GM03348 (cell line): Measurements from ENCODE around the gene PVRIG.
"Not testable (repeated sequence)": the region's sequence is repeated elsewhere in the genome, so short reads cannot be mapped to it uniquely, and the experiment has no call there.

Source experiments
- DNase-seq: peaks from one replicate; pipeline ENCODE4 v3.0.0; 2012; ENCODE audit warnings: low spot score

The PVRIG gene

GRCh38 chr7:100219801-100220585, at the start of gene PVRIG:
TSS of gene PVRIG (plus strand) at chr7:100219949. CDS start at chr7:100219971, 22 bp downstream.
- DNase-seq = not testable (repeated sequence)

- DNase-seq = no peak
Measured at GRCh38 chr7:100170101-100170897, 49.5 kb upstream of the PVRIG start.

- peak; percentile 40 for DNase-seq
Measured at GRCh38 chr7:100171087-100171681, 48.6 kb upstream of the PVRIG start.

- no peak for DNase-seq
Measured at GRCh38 chr7:100171840-100172239, 47.9 kb upstream of the PVRIG start.

GRCh38 chr7:100173806-100174495, 45.8 kb upstream of the PVRIG start:
- DNase-seq = no peak

- DNase-seq = no peak
Measured at GRCh38 chr7:100174582-100174981, 45.2 kb upstream of the PVRIG start.

GRCh38 chr7:100175296-100175935, 44.3 kb upstream of the PVRIG start:
- no peak for DNase-seq

DNA sequence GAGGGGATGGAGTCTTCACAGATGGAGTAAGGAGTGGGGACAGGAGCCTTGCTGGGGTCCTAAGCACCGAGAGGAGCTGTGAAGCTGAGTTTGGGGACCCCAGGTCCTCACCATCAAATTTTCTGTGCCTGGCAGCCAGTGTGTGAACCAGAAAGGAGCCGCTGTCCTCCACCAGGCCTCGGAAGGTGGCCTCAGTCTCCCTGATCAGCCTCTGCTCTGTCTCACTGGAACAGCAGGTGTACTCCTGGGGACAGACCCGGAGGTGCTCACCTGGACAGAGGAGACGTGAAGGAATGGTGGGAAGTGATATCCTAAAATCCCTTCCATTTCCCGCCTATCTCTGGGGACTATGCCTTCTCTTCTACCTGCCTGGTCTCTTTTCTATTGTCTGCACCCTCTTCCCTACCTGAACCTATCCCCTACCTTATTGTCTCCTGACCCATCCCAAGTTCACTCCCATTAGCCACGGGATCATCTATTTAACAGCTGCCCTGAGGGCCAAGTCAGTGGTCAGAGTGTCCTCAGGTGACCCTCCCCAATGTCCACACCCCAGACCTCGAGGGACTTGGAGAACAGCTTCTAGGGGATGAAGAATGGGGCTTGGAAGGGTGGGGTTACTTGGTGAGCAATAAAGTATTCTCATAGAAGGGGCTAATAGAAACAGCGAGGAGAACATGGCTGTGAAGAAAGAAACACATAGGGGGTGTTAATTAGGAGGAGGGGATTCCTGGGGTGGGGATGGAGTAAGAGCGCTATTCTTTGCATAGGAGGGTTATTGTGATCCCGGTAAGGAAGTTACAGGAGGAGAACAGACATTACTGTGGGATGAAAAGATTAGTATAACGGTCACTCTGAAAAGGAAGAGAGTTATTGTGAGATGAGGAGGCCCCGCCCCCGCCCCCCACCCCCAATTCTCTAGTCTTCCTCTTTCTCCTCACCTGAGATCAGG, 43.4 kb upstream of the PVRIG start:
- DNase-seq = no peak

- peak; percentile 98 for DNase-seq
Measured at GRCh38 chr7:100177045-100178001, 42.4 kb upstream of the PVRIG start, which contains the start of the genes GPC2 and STAG3. TSS of gene GPC2 (minus strand) at chr7:100177381. CDS start at chr7:100177199, 182 bp downstream. TSS of gene STAG3 (plus strand) at chr7:100177918. CDS start at chr7:100180557, 2,639 bp downstream.

GRCh38 chr7:100180084-100180483, 39.7 kb upstream of the PVRIG start:
- DNase-seq = not testable (repeated sequence)

- not testable (repeated sequence) for DNase-seq
Measured at GRCh38 chr7:100182616-100183015, 37.1 kb upstream of the PVRIG start.

DNA sequence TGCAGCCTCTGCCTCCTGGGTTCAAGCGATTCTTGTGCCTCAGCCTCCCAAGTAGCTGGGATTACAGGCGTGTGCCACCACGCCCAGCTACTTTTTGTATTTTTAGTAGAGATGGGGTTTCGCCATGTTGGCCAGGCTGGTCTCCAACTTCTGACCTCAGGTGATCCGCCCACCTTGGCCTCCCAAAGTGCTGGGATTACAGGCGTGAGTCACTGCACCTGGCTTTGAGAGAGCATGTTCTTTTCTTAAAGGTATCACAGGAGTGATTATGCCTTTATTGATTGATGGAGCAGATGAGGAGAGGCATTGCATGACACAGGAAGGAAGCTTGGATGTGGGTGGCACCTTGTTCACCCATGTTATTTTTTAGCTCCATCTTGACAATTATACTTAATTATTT, 36.7 kb upstream of the PVRIG start:
- not testable (repeated sequence) for DNase-seq

- no peak for DNase-seq
Measured at GRCh38 chr7:100185726-100186125, 34.0 kb upstream of the PVRIG start.

DNA sequence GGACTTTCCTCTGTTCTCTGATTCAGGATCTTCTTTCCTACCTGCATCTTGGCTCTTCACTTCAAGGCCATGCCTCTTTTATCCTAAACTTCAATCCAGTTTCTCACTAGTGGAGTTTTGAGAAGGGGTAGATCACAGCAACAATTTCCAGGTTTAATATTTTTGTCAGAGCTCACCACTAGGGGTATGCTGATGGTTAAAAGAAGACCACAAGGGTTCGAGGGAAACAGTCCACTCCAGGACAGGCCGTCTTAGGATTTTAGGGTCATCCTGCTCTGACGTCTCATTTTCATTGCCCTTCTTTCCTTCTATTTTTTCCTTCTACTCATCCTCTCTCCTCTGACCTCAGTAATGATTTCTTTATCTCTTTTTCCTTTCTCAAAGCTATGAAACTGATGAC, 30.7 kb upstream of the PVRIG start:
- DNase-seq = no peak

GRCh38 chr7:100190048-100190711, 29.6 kb upstream of the PVRIG start:
- peak; percentile 48 for DNase-seq

GRCh38 chr7:100191775-100192174, 28.0 kb upstream of the PVRIG start:
- DNase-seq = no peak

DNA sequence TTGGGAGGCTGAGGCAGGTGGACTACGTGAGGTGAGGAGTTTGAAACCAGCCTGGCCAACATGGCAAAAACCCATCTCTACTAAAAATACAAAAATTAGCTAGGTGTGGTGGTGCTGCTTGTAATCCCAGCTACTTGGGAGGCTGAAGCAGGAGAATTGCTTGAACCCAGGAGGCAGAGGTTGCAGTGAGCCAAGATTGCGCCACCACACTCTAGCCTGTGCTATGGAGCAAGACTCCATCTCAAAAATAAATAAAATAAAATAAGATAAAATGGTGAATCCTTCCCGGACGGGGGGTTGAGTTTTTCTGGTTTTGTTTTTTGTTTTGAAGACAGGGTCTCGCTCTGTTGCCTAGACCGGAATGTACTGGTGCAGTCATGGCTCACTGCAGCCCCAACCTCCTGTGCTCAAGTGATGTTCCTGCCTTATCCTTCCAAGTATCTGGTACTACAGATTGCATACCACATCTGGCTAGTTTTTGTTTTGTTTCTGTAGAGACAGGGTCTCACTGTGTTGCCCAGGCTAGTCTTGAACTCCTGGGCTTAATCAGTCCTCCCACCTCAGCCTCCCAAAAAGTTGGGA, 27.4 kb upstream of the PVRIG start:
- not testable (repeated sequence) for DNase-seq

- no peak for DNase-seq
Measured at GRCh38 chr7:100192969-100193368, 26.8 kb upstream of the PVRIG start.
